Upper lobe of left lung (tissue), 6 donors: Measurements from ENCODE around the gene CRTAC1. TPM values are rescaled to one million over a fixed set of nuclear protein-coding genes. Genes with fewer than 3 reads are reported as not detected.

ENCODE experiments used
- ATAC-seq, 2 donors: fragments of 200-7000 bp; cut with Tn5 transposase; one replicate each; pipeline ENCODE4 v1.9.1; 2022; ENCODE audit warnings: mild to moderate bottlenecking in 2 of 2, moderate library complexity in 2 of 2; ENCODE audit not compliant: low FRiP score in 2 of 2
- DNase-seq, 2 donors: peaks; one replicate each; pipeline ENCODE4 v3.0.0-alpha.2; 2019 to 2020
- H3K27ac ChIP-seq, 4 donors: fragments of 200-600 bp; sonication (generic); one replicate each; pipeline ENCODE4 v1.5.1; 2016 to 2019
- H3K27me3 ChIP-seq, 4 donors: fragments of 200-600 bp; sonication (generic); one replicate each; pipeline ENCODE4 v1.5.1; 2017 to 2019
- H3K36me3 ChIP-seq, 4 donors: fragments of 200-600 bp; sonication (generic); one replicate each; pipeline ENCODE4 v1.5.1; 2016 to 2019
- H3K4me1 ChIP-seq, 4 donors: fragments of 200-600 bp; sonication (generic); one replicate each; pipeline ENCODE4 v1.5.1; 2018 to 2019
- H3K4me3 ChIP-seq, 4 donors: fragments of 200-600 bp; sonication (generic); one replicate each; pipeline ENCODE4 v1.5.1; 2017 to 2019; ENCODE audit warnings: mild to moderate bottlenecking in 2 of 4, moderate library complexity in 1 of 4
- H3K9me3 ChIP-seq, 4 donors: fragments of 200-600 bp; sonication (generic); one replicate each; pipeline ENCODE4 v1.5.1; 2018 to 2019
- CTCF ChIP-seq, 6 experiments: fragments of 450-650 bp in 4 of 6; fragments of 200-600 bp in 2 of 6; sonication (generic) in 2 of 6; IDR thresholded peaks; one replicate each; pipeline ENCODE4 v1.5.1; 2016 to 2019; ENCODE audit warnings: antibody characterized with exemption in 6 of 6
- EP300 ChIP-seq, 4 donors: sonication (generic); formaldehyde crosslinking; IDR thresholded peaks; one replicate each; pipeline ENCODE4 v1.5.1; 2017; ENCODE audit warnings: antibody characterized with exemption in 4 of 4, control low read depth in 2 of 4
- POLR2A ChIP-seq, 4 donors: fragments of 450-650 bp; IDR thresholded peaks; one replicate each; pipeline ENCODE4 v1.5.1; 2016 to 2017; ENCODE audit warnings: antibody characterized with exemption in 4 of 4, mild to moderate bottlenecking in 2 of 4
- POLR2AphosphoS5 ChIP-seq, 2 donors: sonication (generic); formaldehyde crosslinking; IDR thresholded peaks; one replicate each; pipeline ENCODE4 v1.5.1; 2017; ENCODE audit warnings: antibody characterized with exemption in 2 of 2
- WGBS, 2 donors: methylation state at CpG; one replicate each; pipeline ENCODE4 v1.1.5; 2017 to 2018; 5-methylcytosine and 5-hydroxymethylcytosine counted together
- total RNA-seq, 6 donors: library from RNA; depleted of rRNA in 4 of 6; stranded (reverse); fragments of >200 nt in 4 of 6; gene quantifications; one replicate each; pipeline versions ENCODE4 v1.1.0 to v1.2.1, GENCODE V29; 2016 to 2021
- donor health status: DM: no; HTN: no; CAD: no; lungs with moderate emphysema.
- donor health status: DM: no; HTN: yes; CAD: no; lungs with severe emphysema.

The CRTAC1 gene
- total RNA-seq, 6 donors from 2014 or later: 40.6 to 123 (median 77.3) TPM

- WGBS, 2 donors: 23 to 24% methylated on average over 7 to 11 of the region's 11 CpGs
- Histone ChIP-seq H3K36me3 (no peaks in the 10 kb centered on the region), H3K9me3 (no peaks in the 10 kb centered on the region), H3K4me3 (no peak overlapping the region), H3K27ac (no peak overlapping the region), H3K27me3 (peaks cover 0 to 25% (median 9%) of the 10 kb centered on the region in 4 donors), H3K4me1 (peaks cover 16 to 34% (median 25%) of the 10 kb centered on the region in 4 donors)
- TF ChIP-seq CTCF (IDR thresholded peaks at IDR 0.05): peak; percentile 53 to 79 (median 74)
- TF ChIP-seq POLR2AphosphoS5 (IDR thresholded peaks at IDR 0.05): no peak
- ATAC-seq: peak; percentile 24 to 69
- DNase-seq: peak in 1 of 2 donors; percentile 85
Observed at GRCh38 chr10:98028168-98028770, 2.2 kb downstream of the CRTAC1 start.

- Histone ChIP-seq H3K27me3 (no peaks in the 10 kb centered on the region), H3K27ac (no peak overlapping the region), H3K4me1 (peaks cover 0 to 13% (median 2%) of the 10 kb centered on the region in 4 donors), H3K4me3 (no peak overlapping the region), H3K36me3 (no peaks in the 10 kb centered on the region), H3K9me3 (no peaks in the 10 kb centered on the region)
- DNase-seq: peak in 1 of 2 donors; percentile 75
- no peak for TF ChIP-seq POLR2AphosphoS5 (IDR thresholded peaks at IDR 0.05)
- TF ChIP-seq EP300 (IDR thresholded peaks at IDR 0.05): no peak
- no peak for TF ChIP-seq CTCF (IDR thresholded peaks at IDR 0.05)
- no peak for TF ChIP-seq POLR2A (IDR thresholded peaks at IDR 0.05)
- no peak for ATAC-seq
- WGBS, 2 donors: 67 to 73% methylated on average over 4 of the region's 4 CpGs
Observed at GRCh38 chr10:98023024-98023423, 7.4 kb downstream of the CRTAC1 start.

- no peak for ATAC-seq
Observed at GRCh38 chr10:98020784-98021183, 9.6 kb downstream of the CRTAC1 start.

GRCh38 chr10:98020254-98020653 is 10.2 kb downstream of the CRTAC1 start:
- no peaks in the 10 kb centered on the region for H3K9me3 ChIP-seq
- H3K4me3 ChIP-seq: no peak overlapping the region
- DNase-seq: no peak
- WGBS, 2 donors: 86 to 94% methylated on average over 3 of the region's 3 CpGs
- ATAC-seq: no peak
- peaks cover 0 to 13% (median 0%) of the 10 kb centered on the region in 4 donors for H3K4me1 ChIP-seq
- H3K27ac ChIP-seq: no peak overlapping the region
- no peak for TF ChIP-seq POLR2AphosphoS5 (IDR thresholded peaks at IDR 0.05)
- TF ChIP-seq EP300 (IDR thresholded peaks at IDR 0.05): no peak
- TF ChIP-seq CTCF (IDR thresholded peaks at IDR 0.05): no peak
- TF ChIP-seq POLR2A (IDR thresholded peaks at IDR 0.05): no peak
- no peaks in the 10 kb centered on the region for H3K36me3 ChIP-seq
- H3K27me3 ChIP-seq: no peaks in the 10 kb centered on the region

More at GRCh38 chr10:98020784-98021183, 9.6 kb downstream of the CRTAC1 start:
- 85 to 93% methylated on average over 1 of the region's 1 CpG for WGBS, 2 donors
- TF ChIP-seq CTCF (IDR thresholded peaks at IDR 0.05): no peak
- TF ChIP-seq EP300 (IDR thresholded peaks at IDR 0.05): no peak
- no peak for TF ChIP-seq POLR2AphosphoS5 (IDR thresholded peaks at IDR 0.05)
- no peak for TF ChIP-seq POLR2A (IDR thresholded peaks at IDR 0.05)
- no peak for DNase-seq
- no peaks in the 10 kb centered on the region for H3K9me3 ChIP-seq
- H3K4me1 ChIP-seq: peaks cover 0 to 13% (median 0%) of the 10 kb centered on the region in 4 donors
- H3K4me3 ChIP-seq: no peak overlapping the region
- no peaks in the 10 kb centered on the region for H3K27me3 ChIP-seq
- no peaks in the 10 kb centered on the region for H3K36me3 ChIP-seq
- H3K27ac ChIP-seq: no peak overlapping the region

GRCh38 chr10:98019784-98020183 is 10.6 kb downstream of the CRTAC1 start:
- WGBS, 2 donors: 62 to 67% methylated on average over 4 of the region's 4 CpGs
- Histone ChIP-seq H3K27ac (no peak overlapping the region), H3K27me3 (no peaks in the 10 kb centered on the region)

More at GRCh38 chr10:98019784-98020183, 10.6 kb downstream of the CRTAC1 start:
- ATAC-seq: no peak
- peaks cover 0 to 13% (median 0%) of the 10 kb centered on the region in 4 donors for H3K4me1 ChIP-seq
- no peak overlapping the region for H3K4me3 ChIP-seq
- no peaks in the 10 kb centered on the region for H3K36me3 ChIP-seq
- DNase-seq: no peak
- TF ChIP-seq EP300 (IDR thresholded peaks at IDR 0.05) (no peak), POLR2AphosphoS5 (IDR thresholded peaks at IDR 0.05) (no peak), CTCF (IDR thresholded peaks at IDR 0.05) (no peak), POLR2A (IDR thresholded peaks at IDR 0.05) (no peak)
- no peaks in the 10 kb centered on the region for H3K9me3 ChIP-seq
